HuH-7.5 (cell line): Measurements from ENCODE around the gene MBTPS1.
A peak's percentile ranks its signal among the peaks of the same experiment; 100 is the strongest.

ENCODE experiments used
- DNase-seq: peaks from one replicate; pipeline ENCODE4 v3.0.0; 2011; ENCODE audit warnings: low spot score

The MBTPS1 gene

DNA sequence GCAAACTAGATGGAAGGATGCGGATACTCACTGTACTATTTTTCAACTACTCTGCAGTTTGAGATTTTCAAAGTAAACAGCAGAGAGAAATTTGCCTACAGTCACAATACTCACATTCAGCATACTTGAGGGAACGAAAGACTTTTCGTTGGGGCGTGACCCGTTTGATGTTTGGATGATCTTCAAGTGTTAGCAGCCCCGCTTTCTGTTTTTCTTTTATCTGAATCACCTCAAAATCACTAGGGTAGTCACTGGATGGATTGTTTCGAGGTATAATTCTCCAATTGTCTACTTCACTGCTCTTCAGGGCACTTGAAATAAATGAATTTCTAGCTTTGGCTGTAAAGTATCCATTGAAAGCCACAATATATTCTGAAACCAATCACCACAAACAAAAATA is 17.8 kb downstream of the MBTPS1 start:
- no peak for DNase-seq

- peak; percentile 59 for DNase-seq
Measured at GRCh38 chr16:84096447-84097005, 20.2 kb downstream of the MBTPS1 start.

DNA sequence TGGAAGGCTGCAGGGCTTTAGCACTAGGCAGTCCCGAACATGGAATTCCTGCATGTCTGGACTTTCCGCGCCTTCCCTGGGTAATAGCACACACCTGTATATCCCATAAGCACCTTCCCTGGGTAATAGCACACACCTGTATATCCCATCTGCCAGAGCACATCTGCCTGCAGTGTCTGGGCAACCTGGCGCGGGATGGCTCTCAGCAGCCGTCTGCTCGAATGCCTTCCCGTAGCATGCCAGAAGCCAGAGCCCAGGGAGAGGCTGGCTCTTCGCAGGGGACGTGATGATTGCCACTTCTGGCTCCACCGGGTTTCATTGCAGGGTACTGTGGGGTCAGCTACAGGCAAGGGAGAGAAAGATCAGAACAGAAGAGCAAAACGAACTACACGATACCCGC is 21.3 kb downstream of the MBTPS1 start:
- DNase-seq, result no peak

DNA sequence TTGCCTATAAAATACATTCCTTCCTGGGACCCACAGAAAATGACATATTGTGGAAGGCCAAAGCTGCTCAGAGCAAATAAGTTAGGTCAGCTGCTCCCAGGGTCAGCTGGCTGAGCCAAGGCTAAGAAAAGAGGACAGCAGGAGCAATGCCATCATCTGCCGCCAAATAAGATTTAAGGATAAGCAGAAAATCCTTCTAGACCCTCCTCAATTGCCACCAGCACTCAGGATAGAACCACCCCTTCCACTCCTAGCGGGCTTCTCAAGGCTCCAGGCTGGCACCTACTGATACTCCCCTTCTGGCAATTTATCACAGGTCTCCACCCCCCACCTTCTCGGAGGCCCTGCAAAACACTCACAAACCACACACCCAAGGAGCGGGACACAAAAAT is 22.9 kb downstream of the MBTPS1 start:
- no peak for DNase-seq

GRCh38 chr16:84093120-84093878 is 23.4 kb downstream of the MBTPS1 start:
- DNase-seq, result no peak

DNA sequence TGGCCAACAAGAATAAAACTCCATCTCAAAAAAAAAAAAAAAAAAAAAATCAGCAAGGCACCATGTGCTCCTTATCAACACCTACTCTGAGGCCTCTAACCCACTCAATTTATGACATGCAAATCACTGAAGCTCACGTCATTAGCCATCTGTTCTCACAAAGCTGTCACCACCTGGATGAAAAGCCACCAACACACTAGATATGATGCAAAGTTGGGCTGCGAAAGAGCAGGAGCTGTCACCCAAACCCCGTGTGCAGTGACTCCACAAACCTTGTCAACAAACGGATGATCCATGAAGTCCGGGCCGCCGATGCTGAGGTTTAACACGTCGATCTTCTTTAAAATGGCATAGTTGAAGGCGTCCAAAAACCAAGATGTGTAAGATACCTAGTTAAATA is 25.3 kb downstream of the MBTPS1 start:
- DNase-seq, result no peak

GRCh38 chr16:84090211-84090610 is 26.5 kb downstream of the MBTPS1 start:
- no peak for DNase-seq

GRCh38 chr16:84088695-84089395 is 27.9 kb downstream of the MBTPS1 start:
- DNase-seq, result no peak

GRCh38 chr16:84087466-84088151 is 29.1 kb downstream of the MBTPS1 start:
- DNase-seq, result no peak

- no peak for DNase-seq
Measured at GRCh38 chr16:84087001-84087400, 29.7 kb downstream of the MBTPS1 start.

GRCh38 chr16:84086341-84086740 is 30.4 kb downstream of the MBTPS1 start:
- no peak for DNase-seq

DNA sequence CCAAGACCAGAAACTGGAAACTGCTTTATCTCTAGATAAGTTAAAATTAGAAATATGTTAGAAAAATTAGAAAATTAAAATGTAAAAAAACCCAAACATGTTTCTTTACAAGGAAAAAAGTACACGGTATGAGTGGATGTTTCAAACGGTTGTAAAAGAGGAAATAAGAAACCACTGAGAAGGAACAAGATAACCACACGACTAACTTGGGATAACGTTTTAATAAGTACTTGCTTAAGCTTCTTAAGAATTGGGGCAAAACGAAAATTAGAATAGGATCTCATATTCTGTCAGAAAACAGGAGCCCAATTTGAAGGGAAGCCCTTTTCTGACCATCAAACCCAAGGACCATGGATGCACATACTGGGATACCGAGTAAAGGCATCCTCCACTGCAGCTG is 31.0 kb downstream of the MBTPS1 start:
- DNase-seq, result no peak

DNA sequence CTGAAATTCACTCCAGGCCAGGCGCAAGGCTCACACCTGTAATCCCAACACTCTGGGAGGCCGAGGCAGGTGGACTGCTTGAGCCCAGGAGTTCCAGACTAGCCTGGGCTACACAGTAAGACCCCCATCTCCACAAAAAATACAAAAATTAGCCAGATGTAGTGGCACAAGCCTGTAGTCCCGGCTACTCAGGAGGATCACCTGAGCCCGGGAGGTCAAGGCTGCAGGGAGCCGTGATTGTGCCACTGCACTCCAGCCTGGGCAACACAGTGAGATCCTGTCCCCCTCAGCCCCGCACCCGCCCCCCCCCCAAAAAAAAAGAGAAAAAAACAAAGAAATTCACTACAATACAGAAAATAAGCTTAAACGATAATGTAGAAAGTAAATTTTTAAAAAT is 31.5 kb downstream of the MBTPS1 start:
- no peak for DNase-seq

DNA sequence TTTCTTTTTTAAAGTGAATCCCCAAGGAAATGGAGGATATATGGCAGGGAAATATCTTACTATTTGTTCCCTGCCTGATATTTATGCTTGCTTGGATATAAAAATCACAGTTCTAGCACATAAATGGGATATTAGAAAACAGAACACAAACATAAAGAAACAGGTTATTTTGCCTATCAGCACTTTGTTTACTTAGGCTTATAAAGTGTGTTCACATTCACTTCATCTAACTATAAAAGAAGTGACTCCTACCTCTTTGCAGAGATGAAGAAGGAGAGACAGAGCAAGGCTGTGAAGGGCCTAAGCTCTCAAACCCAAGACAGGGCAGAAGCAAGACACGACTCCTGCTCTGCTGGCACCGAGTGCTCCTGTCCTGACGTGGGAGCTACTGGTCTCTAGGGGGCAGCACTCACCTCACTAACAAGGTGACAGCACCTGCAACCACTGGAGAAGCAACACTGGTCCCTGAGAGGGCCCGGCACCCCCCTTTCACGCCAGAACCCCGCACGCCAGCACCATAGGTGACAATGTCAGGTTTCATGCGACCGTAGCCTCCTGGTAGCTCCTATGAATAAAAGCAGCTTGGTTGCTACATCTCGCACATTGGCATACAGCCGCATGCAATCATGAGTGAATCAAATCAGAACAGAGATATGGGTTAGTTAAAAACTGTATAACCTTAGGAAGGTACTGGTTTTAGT is 32.0 kb downstream of the MBTPS1 start:
- peak; percentile 73 for DNase-seq

- DNase-seq, result no peak
Measured at GRCh38 chr16:84082835-84083569, 33.7 kb downstream of the MBTPS1 start.

DNA sequence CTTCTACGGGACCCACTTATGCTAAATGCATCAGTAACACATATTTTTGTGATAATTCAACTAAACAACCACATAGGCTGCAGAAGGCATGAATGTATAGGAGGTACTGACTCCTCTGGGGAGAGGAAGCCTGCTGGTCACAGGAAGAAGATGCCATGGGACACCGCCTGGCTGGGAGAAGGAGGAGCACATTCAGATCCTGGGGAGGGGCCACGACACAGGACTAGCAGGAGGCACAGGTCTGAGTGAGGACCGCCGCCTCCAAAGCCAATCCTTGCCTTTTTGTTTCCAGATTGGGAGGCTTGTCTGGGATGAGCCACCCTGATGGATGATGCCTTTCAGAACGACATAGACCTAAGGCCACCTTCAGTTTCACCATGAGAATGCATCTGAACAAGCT is 34.6 kb downstream of the MBTPS1 start:
- DNase-seq, result no peak

DNA sequence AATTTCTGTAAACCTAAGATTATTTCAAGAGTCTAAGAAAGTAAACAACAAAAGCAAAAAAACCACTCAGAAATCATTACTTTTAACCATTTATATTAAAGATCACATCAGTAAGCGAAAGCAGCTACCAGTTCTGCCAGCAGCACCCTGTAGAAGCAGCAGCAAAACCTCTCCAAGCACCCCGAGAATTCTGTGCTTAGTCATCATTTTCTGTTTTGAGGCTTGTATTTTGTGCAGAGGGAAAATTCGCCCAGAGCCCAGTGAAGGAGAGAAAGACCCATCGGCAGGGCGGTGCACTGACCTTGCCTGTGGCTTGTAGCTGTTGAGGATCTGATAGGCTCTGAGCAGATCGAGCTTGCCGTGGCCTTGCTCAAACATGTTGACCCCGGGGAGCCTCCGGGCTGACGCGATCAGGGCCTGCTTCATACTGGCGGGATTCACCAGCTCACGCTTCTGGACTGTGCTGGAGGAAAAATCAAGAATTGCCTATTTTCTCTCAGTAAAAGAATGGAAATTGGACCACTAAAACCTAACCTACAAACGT is 35.2 kb downstream of the MBTPS1 start:
- no peak for DNase-seq

DNA sequence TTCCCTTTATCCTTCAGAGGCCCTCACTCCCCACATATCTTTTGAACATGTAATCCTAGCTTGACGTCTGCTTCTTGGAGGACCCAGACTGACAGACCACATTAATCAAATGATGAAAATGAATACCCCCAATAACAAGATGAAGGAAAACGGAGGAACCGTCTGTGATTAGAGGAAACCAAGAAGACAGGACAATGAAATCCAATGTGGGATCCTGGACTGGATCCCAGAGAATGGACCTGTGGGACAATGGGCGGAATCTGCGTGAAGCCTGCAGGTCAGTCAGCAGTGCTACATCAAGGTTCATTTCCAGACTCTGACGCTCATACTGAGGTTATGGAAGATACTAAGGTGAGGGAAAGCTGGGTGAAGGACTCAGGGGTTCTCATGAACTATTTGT is 35.9 kb downstream of the MBTPS1 start:
- DNase-seq, result no peak

DNA sequence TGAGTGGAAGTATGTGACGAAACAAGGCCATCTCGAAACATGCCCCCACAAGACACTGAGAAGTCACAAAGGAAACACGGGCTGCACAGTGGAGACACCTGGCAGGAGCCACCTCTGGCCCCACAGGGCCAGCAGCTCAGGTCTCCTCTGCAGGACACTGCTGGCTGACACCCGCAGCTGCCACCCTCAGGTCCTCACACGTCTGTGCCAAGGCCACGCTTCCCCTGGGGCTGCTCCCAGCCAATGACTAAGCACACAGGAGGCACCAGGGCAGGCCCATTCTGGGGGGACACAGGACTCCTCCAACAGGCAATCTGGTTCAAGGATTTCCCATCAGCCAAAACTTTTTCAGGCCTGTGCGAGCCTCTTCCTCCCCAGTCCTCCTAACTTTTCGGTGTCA is 36.4 kb downstream of the MBTPS1 start:
- no peak for DNase-seq

DNA sequence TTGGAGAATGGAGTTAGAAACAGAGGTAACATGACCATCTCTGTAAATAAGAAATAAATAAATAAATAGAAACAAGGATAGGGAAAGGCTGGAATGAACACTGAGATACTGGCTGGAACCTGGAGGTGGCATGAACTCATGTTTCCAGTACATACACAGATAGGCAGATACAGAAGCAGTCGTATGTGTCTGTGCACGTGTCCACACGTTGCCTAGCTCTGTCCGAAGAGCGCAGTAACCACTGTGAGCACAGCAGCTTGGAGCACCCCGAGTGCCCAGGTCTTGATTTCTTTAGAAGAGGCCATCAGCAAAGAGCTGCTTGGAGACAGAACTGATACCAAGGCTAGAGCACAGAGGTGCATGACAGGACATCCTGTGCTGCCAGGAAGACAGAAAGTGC is 37.1 kb downstream of the MBTPS1 start:
- DNase-seq, result no peak

GRCh38 chr16:84075376-84075775 is 41.4 kb downstream of the MBTPS1 start:
- no peak for DNase-seq
